NCI-H1417 treated with DMSO at 0.1 percent for 48 hours (cell line): Measurements from ENCODE around the gene PPP1R26.

Experiments used
- DNase-seq: peaks from one replicate; lab custom pipeline; 2025; lab: John Stamatoyannopoulos, UW

The PPP1R26 gene

DNA sequence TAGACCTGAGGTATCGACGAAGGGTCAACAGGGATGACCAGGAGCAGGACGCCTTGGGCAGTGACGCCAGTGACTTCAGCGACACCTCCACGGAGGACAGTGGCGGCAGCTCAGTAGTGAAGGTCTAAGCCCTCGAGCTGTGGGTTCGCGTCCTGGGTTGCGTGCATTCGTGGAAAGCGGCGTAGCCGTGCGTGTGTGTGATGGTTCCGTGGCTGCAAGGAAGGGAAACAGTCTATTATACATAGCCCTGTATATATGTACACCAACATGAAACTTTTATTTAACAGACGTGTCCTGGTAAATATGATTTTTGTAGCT lies 8.4 kb downstream of the PPP1R26 start:
- DNase-seq, result no peak

DNA sequence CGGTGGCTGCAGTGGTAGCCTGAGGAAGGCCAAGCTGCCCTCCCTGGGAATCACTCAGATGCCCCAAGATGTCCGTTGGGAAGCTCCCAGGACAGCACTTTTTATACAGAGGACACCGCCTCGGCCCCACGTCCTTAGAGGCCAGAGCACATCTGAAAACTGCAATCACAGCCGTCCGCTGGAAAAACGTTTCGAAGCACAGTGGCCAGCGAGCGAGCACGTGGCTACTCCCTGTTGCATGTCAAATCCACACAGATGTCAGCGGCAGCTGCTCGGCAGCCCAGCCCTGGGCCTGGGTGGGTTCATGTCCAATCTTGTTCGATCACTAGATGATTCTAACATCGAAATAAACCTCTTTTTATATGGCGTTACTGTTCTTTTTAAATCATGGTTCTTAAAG lies 8.9 kb downstream of the PPP1R26 start:
- DNase-seq, result no peak

DNA sequence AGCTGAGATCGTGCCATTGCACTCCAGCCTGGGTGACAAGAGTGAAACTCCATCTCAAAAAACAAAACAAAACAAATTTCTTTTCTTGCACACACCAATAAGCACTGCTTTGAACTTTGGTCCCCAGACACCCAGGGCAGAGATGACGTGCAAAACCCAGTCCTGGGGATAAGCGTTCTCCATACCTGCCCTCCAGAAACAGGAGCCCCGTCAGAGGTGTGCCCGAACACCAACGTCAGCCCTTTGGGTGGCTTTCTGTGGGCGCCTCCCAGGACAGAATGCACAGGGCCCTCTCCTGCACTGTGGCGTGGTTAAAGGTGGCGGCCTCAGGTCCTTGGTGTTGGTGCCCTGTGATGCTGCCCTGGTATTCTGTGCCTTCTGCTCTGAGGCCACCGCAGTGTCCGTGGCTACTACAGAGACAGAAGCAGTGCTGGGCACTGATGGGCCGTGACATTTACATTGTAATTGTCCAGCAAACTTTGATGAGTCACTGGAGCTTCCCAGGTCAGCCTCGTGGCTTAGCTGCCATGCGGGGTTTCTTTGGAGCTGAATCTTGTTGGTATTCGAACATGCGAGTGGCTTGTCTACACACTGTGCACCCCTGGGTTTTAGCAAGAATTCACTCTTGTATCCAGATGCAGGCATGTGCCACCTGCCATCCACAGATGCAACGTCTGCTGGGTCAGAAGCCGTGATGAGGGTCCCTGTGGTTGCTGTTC lies 9.8 kb downstream of the PPP1R26 start:
- DNase-seq, result no peak

DNA sequence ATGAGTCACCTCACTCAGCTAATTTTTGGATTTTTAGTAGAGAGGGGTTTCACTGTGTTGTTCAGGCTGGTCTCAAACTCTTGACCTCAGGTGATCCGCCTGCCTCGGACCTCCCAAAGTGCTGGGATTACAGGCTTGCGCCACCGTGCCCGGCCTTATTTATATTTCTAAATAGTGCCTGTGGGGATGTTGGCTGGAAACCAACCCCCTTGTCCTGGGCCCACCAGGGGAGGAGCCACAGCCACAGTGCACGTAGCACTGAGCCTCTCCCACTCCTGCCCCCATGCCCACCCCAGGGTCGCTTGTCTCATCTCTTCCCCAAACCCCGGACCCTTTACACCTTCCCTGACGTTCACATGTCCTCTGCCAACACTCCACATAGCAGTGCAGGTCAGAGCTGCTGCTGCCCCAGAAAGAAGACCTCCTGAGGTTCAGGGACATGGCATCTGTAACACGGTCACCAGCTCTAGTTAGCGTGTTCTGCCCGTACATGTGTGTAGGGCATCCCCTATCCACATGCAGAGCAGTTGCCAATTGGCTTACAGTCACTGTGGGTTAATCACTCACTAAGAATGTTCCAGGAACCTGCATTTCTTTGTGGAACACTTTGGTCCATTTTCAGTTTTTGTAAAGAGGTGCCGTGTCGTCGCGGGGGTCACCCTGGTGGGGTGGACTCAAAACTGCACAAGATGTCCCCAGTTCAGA lies 10.7 kb downstream of the PPP1R26 start:
- DNase-seq, result no peak

DNA sequence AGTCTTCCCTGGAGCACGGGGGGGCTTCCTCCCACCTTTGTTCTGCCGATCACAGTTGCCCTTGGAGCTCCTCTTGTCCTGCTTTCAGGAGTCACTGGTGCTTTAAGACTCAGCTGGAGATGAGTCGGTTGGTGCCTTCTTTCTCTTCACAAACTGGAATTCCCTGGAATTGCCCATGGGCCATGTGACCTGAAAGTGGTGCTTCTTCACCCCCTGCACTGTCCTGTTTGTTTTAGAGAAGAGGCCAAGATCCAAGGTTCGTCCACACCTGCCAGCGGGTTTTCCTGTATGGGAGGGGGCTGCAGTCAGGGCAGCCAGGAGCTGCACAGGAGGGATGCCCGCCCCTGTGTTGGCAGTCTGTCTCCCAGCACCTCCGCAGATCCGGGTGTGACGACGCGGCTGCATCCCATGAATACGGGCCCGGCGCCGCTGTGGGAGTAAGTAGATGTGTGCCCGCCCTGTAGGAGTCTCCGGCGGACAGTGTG lies 11.4 kb downstream of the PPP1R26 start:
- no peak for DNase-seq

DNA sequence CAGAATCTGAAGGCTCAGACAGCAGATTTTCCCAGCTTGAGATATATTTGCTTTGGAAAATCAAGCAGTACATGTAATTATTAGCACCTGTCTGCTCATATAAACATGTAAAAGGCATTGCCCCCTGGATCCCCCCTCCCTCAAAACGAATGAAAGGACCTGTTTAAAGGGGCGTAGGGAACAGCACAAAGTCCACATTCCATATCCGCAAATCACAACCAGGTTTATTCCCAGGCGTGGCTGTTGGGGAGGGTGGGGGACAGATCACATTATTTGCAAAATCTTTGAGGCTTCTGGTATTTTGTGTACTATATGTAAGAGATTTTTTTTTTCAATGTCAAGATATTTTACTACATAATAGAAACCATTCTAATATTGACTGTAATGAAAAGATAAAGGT lies 12.2 kb downstream of the PPP1R26 start:
- no peak for DNase-seq

DNA sequence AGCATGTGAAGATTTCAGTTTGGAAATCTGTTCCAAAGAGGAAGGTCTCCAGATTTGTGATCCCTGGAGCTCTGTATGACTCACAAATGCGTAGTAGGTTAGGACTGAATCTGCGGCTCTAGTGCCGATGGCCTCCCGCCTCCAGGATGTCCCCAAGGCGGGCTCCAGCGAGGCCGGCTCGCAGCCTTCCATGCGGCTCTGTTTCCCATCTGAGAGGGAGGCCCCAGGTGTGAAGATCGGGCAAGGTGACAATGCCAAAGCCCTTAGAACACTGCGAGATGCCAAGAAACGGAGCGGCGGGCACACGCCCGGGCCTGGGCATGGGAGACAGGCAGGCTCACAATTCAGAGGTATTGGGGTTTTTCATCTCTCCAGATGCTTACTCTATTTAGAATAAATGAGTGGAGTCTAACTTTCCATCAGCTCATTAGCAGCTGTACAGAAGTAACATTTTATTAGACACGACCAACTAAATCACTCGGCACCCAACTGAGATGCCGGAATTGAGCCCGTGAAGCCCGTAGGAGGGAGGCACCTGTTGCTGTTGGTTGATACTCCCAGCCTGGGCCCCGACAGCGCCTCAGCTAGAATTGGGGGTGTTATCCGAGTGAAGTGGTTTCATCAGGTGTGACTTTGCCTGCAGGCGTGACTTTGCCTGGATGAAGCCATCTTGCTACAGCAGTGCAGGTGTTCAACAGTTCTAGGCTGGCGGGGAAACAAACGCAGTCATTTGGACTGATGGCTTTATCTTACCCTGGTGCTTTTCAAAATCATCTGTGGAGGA lies 13.5 kb downstream of the PPP1R26 start:
- peak; percentile 37 for DNase-seq

DNA sequence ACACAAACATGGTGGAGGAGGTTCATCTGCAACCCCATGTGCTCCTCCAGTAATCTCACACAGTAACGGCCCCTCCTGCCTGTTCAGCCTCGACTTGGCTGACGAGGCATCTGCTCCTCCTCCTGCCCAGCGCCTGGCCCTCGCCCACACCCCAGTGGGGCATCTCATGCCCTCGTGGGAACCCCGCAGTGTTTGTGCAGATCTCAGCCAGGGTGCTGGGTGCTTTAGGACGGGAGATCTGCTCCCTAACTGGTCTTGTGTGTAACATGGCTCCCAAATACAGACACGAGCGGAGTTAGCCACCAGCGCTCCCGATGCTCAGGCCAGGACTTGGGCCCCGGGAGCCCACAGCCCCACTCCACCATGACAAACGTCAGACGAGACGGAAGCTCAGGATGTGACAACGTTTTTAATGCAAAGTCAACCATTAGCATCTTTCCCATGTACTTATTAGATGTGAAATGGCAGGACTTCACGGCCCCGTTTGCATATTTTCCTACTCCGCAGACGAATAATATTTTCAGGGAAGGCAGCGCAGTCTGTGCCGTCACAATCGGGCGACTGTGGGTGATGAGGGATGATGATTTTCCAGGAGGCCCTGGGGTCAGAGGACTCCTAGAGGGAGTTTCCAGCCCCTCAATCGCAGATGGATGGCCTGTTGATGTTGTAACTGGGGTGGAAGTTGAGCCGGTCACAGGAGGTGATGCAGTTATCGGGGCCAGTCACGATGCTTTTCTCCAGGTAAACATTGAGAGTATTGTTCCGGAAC lies 15.4 kb downstream of the PPP1R26 start:
- no peak for DNase-seq

DNA sequence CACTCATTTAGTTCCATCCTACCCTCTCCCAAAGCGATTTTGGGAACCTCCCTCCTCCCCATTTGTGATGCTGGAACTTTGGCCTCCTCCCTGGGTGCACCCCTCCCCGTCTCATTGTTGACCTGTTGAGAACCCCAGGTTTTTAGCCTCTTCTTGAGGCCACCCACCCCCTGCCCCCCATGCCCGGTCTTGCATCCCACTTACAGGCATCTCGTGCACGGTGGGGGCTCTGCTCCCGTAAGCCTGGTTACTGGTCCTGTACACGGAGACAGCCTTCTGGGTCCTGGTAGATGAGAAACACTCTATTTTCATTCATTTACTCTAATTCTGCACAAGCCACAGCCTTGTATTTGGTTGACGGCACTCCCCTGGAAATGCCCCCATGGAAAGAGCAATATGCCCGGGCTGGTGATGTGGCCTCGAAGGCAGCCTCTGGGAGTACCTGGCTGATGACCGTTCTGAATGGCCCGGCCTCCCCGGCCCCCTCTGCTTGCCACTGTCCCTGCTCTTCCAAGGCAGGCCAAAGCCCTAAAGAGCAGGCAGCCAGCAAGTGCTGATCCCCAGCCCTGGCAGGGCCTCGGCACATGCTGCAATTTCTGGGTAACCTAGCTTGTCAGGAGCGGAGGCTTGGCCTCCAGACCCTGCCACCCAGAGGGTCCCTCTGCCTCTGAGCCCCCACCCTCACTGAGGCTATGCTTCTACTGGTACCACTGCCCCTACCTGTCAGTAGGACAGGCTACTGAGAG lies 19.0 kb downstream of the PPP1R26 start:
- no peak for DNase-seq

DNA sequence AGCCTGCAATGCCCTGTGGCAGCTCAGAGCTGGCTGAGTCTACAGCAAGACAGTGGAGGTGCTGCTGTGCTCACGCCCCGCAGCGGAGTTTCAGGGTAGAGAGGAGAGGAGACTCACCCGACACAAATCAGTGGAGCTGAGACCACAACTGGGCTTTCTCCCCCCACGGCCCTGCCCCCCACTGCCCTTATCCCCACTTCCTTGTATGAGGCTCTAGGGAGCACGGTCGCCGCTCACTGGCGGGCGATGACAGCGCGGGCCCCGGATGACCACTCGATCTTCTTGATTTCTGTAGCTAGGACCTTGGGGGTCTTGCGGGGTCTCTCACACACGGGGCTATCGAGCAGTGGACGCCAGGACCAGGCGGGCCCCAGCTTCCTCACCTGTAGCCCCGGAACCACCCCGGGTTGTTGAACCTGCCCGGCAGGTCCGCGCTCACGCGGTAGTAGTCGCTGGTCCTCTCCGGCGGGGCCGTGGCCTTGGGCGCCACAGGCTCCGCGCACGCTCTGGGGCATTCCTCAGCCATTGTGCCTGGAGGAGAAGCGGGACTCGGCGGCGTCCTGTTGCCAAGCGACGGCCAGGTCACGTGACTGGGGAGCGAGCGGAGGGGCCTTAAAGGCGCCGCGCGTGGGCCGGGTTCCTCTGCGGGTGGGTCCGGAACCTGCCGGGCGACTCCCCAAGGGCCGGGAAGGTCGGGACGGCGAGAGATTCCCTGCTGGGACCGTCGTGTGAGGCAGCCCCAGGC lies 19.9 kb downstream of the PPP1R26 start:
- DNase-seq, result peak; percentile 52

DNA sequence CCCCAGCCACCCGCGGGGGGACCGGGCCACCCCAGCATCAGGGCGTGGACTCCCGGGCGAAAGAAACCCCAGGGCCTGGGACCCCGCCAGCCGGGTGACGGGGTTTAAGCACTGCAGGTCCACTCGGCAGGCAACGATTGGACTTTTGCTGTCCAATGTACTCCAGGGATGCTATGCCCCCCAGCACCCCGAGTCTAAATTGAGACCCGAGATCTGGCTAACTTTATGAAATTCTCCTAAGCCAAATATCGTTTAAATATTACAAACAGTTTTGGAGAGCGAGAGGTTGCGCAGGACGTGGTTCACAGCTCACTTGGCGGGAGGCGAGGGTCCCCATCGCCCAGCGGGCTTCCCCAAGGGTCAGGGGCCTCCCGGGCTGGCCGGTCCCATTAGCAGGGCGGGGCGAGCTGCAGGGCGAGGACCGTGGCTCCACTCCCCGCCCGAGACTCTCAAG lies 20.5 kb downstream of the PPP1R26 start:
- no peak for DNase-seq

DNA sequence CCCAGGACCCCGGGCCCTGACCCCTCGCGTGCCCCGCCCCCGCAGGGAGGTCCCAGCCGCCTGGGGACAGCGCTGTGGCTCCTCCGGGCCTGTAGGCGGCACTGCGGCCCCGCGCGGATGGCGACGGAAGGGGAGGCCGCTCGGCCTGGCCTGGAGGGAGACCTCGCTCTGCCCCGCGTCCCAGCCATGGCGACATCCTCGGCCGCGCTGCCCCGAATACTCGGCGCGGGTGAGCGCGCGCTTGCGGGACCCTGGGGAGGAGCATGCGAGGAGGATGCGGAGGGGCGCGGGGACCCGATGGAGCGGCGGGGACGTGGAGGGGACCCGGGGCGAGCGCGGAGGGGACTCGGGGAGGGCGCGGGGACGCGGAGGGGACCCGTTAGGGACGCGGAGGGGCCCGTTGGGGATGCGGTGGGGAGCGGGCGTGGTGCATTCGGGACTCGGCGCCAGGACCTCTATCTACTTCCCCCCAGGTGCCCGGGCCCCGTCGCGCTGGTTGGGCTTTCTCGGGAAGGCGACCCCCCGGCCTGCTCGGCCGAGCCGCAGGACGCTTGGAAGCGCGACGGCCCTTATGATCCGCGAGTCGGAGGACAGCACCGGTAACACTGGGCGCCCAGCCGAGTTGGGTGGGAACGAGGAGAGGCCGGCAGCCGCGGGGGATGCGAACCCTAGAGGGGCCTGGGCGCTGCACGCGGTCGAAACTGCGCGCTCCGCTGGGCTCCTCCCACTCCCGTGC lies 21.1 kb downstream of the PPP1R26 start, which contains the start of gene MRPS2:
TSS of gene MRPS2 (plus strand) at position 158 of the 736 bp plus-strand sequence. CDS start at position 187, 29 bp downstream.
- DNase-seq, result no peak

DNA sequence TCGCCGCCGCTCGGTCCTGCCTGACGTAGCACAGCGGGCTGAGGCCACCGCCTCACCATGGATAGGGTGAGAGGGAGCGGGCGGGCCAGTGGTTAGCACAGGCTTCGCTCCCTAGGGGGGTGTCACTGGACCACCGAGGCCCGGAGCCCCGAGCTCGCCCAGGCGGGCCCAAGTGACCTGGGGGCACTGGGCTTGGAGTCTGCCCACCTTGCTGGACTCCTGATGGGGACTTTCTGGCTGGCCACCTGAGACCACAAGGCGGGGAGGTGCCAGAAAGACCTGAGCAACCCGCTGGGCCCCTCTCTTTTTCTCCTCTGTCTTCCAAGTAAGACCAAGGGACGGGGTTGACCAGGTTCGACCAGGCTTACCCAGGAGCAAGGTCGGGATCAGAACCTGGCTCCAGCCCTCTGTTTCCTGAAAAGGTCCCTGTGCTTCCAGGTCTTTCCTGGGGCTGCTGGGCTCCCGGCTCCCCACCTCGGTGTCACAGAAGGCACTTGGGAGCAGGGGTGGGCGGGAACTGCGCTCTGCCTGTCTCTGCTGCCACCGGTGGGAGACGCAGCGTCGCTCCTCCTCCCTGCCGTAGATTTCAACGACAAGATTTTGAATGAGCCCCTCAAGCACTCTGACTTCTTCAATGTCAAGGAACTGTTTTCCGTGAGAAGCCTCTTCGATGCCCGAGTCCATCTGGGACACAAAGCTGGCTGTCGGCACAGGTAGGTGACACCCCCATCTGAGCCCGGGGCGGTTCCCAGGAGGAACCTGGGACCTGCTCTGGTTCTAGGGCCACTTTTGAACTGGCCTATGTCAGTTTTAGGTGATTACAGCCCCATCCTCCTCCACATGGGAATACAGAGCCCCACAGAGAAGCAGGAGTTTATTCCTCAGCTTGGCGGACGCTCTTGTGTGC lies 21.9 kb downstream of the PPP1R26 start:
- no peak for DNase-seq

DNA sequence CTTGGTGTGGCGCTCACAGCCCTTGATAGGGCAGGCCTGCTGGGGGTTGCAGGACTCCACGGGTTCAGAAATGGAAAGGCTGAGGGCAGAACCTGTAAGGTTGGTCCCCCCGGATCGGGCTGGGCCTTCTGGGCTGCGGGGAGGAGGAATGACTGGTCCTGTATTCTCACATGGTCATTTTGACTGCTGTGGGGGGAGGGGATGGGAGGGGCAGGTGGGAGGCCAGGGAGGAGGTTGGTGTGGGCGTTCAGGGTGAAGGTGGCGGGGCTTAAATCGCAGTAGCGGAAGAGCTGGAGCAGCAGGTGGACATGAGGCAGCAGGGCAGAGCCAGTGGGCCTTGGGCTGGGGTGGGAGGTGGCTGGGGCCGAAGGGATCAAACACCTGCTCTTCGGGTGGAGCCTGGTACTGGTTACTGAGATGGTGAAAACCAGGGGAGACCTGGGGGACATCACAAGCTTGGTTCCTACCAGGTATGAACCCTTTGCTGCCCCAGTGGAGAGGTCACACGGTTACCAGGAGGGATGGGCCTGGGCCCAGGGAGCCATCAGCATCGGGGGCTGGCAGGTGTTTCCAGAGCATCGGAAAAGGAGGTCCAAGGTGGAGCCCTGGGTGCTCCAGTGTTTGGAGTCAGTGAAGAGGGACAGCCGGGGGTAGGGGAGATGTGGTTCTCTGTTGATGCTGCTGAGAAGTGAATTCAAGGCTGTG lies 22.7 kb downstream of the PPP1R26 start:
- no peak for DNase-seq

DNA sequence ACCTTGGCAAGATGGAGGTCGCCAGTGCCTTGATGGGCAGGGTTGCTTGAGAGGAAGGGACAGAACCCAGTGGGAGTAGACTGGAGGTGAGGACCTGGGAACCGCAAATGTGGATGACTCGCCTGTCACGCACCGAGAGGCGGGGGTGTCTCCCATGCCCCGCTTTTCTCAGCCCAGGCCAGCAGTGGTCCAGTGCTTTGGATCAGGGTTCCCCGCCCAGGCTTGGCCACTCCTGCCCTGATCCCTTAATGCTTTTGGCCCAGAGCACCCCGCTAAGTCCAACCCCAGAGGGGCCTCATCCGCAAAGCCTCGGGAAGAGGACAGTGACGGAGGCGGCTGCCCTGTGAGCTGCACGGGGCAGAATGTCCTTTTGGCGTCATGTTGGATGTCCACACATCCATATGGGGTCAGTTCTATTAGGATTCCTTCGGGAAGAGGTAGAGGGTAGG lies 23.3 kb downstream of the PPP1R26 start:
- DNase-seq, result no peak

DNA sequence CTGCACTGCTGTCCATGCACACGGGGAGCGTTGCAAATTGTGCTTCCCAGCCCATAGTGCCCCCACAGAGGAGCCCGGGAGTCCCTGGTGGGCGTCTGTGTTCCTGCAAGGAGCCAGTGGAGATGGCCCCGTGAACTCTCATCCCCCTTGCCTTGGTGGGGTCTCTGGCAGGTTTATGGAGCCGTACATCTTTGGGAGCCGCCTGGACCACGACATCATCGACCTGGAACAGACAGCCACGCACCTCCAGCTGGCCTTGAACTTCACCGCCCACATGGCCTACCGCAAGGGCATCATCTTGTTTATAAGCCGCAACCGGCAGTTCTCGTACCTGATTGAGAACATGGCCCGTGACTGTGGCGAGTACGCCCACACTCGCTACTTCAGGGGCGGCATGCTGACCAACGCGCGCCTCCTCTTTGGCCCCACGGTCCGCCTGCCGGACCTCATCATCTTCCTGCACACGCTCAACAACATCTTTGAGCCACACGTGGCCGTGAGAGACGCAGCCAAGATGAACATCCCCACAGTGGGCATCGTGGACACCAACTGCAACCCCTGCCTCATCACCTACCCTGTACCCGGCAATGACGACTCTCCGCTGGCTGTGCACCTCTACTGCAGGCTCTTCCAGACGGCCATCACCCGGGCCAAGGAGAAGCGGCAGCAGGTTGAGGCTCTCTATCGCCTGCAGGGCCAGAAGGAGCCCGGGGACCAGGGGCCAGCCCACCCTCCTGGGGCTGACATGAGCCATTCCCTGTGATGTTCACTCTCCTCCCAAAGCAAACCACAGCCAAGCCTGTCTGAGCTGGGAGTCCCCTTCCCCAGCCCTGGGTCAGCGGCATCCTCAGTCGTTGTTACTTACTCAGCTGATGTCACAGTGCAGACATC lies 24.0 kb downstream of the PPP1R26 start:
- no peak for DNase-seq
